T47D (cell line): ENCODE measurements around the gene CRTC1.

Experiments used
- DNase-seq, 2 experiments: peaks; one replicate each; pipeline versions ENCODE4 v3.0.0 to v3.0.0-alpha.2; 2011 to 2012; ENCODE audit warnings: low read depth in 1 of 2, low spot score in 1 of 2
- JUND ChIP-seq: IDR thresholded peaks from 2 replicates; pipeline ENCODE4 v1.6.1; 2012; ENCODE audit warnings: low read depth
- in situ Hi-C: cut with HindIII; loops from 2 replicates; pipeline ENCODE4 v1.10.0; 2016; ENCODE audit warnings: low sequenced_read_pairs, low pct_unique_long_range_greater_than_20kb

The CRTC1 gene

GRCh38 chr19:18745012-18745735 lies 61.7 kb downstream of the CRTC1 start:
- TF ChIP-seq JUND, result no peak
- DNase-seq, result no peak
- in situ Hi-C loops, result no loop called here

- no peak for TF ChIP-seq JUND
- in situ Hi-C loops, result no loop called here
Observed at GRCh38 chr19:18745931-18746330, 62.5 kb downstream of the CRTC1 start.

GRCh38 chr19:18746401-18747325 lies 63.2 kb downstream of the CRTC1 start:
- in situ Hi-C loops, result no loop called here
- no peak for DNase-seq
- TF ChIP-seq JUND, result no peak

More at GRCh38 chr19:18745931-18746330, 62.5 kb downstream of the CRTC1 start:
- no peak for DNase-seq

GRCh38 chr19:18749362-18750231 lies 66.1 kb downstream of the CRTC1 start:
- DNase-seq, result no peak
- in situ Hi-C loops, result no loop called here
- no peak for TF ChIP-seq JUND

- DNase-seq, result no peak
- TF ChIP-seq JUND, result no peak
- in situ Hi-C loops, result no loop called here
Observed at GRCh38 chr19:18750295-18750970, 67.0 kb downstream of the CRTC1 start.

- TF ChIP-seq JUND, result no peak
- no peak for DNase-seq
- in situ Hi-C loops, result no loop called here
Observed at GRCh38 chr19:18751571-18751970, 68.1 kb downstream of the CRTC1 start.

GRCh38 chr19:18754501-18754900 lies 71.0 kb downstream of the CRTC1 start:
- in situ Hi-C loops, result no loop called here
- DNase-seq, result no peak
- TF ChIP-seq JUND, result no peak

GRCh38 chr19:18756896-18757295 lies 73.4 kb downstream of the CRTC1 start:
- TF ChIP-seq JUND, result no peak
- DNase-seq, result peak in 1 of 2 experiments; percentile 33
- in situ Hi-C loops, result no loop called here

- no peak for TF ChIP-seq JUND
- in situ Hi-C loops, result no loop called here
- DNase-seq, result no peak
Observed at GRCh38 chr19:18759304-18759994, 76.0 kb downstream of the CRTC1 start.

- no peak for TF ChIP-seq JUND
- no peak for DNase-seq
- in situ Hi-C loops, result no loop called here
Observed at GRCh38 chr19:18759995-18760426, 76.5 kb downstream of the CRTC1 start.
